GM13976 (cell line): ENCODE data around the gene CHRNB4.

Experiments
- DNase-seq: peaks from one replicate; pipeline ENCODE4 v3.0.0; 2012; ENCODE audit warnings: low spot score
- in situ Hi-C: fragments of 300-500 bp; cut with MboI; formaldehyde crosslinking; loops from one replicate; pipeline ENCODE4 v1.12.0; 2022; ENCODE audit warnings: low sequenced_read_pairs, mixed read lengths, inconsistent platforms; ENCODE audit not compliant: unreplicated experiment
- TF ChIP-seq, protein P1 (sequence below): IDR thresholded peaks from 2 replicates; pipeline ENCODE4 v1.5.1; 2012; ENCODE audit warnings: borderline replicate concordance, mild to moderate bottlenecking; ENCODE audit not compliant: insufficient read depth; ENCODE audit errors: extremely low read depth, missing control alignments, control extremely low read depth

CHRNB4 gene

GRCh38 chr15:78629031-78629715 is 11.8 kb downstream of the CHRNB4 start:
- in situ Hi-C loops: no loop called here
- TF ChIP-seq, protein P1, sequence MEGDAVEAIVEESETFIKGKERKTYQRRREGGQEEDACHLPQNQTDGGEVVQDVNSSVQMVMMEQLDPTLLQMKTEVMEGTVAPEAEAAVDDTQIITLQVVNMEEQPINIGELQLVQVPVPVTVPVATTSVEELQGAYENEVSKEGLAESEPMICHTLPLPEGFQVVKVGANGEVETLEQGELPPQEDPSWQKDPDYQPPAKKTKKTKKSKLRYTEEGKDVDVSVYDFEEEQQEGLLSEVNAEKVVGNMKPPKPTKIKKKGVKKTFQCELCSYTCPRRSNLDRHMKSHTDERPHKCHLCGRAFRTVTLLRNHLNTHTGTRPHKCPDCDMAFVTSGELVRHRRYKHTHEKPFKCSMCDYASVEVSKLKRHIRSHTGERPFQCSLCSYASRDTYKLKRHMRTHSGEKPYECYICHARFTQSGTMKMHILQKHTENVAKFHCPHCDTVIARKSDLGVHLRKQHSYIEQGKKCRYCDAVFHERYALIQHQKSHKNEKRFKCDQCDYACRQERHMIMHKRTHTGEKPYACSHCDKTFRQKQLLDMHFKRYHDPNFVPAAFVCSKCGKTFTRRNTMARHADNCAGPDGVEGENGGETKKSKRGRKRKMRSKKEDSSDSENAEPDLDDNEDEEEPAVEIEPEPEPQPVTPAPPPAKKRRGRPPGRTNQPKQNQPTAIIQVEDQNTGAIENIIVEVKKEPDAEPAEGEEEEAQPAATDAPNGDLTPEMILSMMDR: no peak
- DNase-seq: no peak

GRCh38 chr15:78628227-78628626 is 12.8 kb downstream of the CHRNB4 start:
- in situ Hi-C loops: no loop called here
- TF ChIP-seq, protein P1: no peak

GRCh38 chr15:78627348-78627747 is 13.7 kb downstream of the CHRNB4 start:
- TF ChIP-seq, protein P1: no peak
- in situ Hi-C loops: no loop called here
- DNase-seq: no peak

More at GRCh38 chr15:78628227-78628626, 12.8 kb downstream of the CHRNB4 start:
- DNase-seq: no peak

DNA sequence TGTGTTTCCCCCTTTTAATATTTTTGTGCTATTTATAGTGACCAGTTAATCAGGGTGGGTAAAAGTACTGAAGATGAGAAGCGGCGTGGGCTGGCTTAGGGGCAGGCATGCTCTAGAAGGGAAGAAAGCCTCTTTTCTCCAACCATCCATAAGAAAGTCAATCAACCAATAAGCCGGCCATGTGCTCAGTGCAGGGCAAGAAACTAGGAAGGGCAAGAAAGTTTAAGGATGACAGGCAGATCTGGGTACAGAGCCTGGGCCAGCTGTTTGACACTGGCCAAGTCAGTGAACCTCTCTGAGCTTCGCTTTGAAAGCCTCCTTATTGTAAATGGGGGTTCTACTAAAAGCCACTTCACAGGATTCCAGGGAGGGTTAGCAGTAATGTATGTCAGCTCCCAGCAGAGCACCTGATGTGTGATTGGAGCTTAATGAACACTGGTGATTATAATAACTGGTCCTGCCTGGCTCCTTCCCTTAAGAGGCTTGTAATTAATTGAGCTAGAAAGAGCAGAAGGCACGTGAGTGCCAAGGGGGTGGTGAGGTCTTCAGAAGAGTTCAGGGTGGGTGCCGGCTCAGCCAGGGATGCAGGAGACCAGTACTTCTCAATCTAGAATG is 14.5 kb downstream of the CHRNB4 start:
- no peak for DNase-seq
- in situ Hi-C loops: no loop called here
- TF ChIP-seq, protein P1: no peak

- in situ Hi-C loops: no loop called here
- DNase-seq: no peak
- TF ChIP-seq, protein P1: no peak
These were observed 15.3 kb downstream of the CHRNB4 start for GRCh38 chr15:78625606-78626280.

GRCh38 chr15:78624651-78625590 is 16.1 kb downstream of the CHRNB4 start:
- TF ChIP-seq, protein P1: no peak
- in situ Hi-C loops: no loop called here
- no peak for DNase-seq
